ENCODE measurements around the gene RASGRF2. TPM values are rescaled to one million over a fixed set of nuclear protein-coding genes. Genes with fewer than 3 reads are reported as not detected.
"Not testable (repeated sequence)": the region's sequence is repeated elsewhere in the genome, so short reads cannot be mapped to it uniquely, and the experiment has no call there.

Gene RASGRF2
- total RNA-seq, 1 donor from 2014 or later = 2.9 TPM

- DNase-seq (ENCODE audit: low spot score) = no peak
These were observed 61.3 kb downstream of the RASGRF2 start for GRCh38 chr5:81021486-81021885.

DNA sequence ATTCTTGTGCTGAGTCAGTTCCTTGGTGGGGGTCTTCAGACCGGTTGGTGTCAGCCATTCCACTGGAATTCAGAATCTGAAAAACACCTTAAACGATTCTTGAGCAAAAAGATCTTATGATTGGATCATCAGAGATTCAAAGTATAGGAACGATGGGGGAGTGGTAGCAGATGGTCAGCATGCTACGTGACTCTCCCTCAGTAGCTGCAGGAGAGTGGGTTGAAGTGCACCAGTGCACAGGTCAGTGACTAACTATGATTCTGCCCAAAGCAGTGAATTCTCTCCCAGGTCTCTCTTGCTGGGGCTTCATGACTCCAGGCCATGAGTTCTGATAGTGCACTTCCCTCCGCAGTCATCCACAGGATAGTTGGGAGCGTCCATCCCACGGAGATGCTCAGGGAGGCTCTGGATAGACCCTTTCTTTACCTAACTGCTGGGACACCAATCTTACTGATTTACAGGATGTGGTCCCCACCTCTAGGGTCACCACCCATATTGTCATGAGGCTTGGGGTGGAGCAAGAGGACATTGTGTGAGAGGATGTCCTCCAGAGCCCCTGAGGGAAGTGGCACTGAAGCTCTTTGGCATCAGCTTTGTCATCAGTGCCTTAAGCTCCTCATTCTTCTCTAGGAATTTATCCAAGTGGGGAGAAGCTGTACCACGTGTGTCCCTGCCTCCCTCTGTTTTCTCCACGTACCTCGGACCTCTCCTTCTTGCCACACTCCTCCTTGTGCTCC is 62.0 kb downstream of the RASGRF2 start:
- no peak for DNase-seq (ENCODE audit: low spot score)

GRCh38 chr5:81022688-81023084 is 62.5 kb downstream of the RASGRF2 start:
- DNase-seq (ENCODE audit: low spot score) = no peak

DNA sequence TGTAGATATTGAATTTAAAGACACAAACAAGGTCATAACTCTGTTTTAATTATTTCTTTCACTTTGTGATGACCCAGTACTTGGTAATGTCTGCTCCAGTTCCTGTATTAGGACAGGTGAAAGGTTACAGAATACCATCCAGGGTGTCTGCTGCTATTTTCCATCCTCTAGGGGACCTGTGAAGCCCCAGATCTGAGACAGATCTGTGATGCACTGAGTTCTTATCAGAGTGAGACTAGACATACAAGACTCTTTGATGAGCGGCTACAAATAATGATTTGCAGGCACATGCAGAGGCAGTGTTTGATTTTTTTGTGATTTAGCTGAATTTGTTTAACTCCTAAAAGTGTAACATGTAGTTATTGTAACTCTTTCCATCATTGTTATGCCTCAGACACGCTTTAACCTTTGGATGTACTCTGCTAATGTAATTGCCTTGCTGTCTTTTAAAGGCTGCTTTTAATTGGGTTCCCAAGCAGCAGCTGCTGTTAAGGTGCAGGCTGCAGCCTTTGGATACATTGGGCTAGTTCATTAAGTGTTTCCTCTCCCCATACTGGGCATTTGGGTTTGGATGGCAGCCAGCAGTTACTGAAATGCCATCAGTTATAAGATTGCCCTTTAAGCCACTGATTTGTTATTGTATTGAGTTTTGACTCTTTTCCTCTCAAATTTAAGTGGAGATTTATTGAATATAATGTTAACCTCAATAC is 63.3 kb downstream of the RASGRF2 start:
- DNase-seq (ENCODE audit: low spot score) = no peak

GRCh38 chr5:81027481-81028058 is 67.4 kb downstream of the RASGRF2 start:
- DNase-seq (ENCODE audit: low spot score) = no peak

DNA sequence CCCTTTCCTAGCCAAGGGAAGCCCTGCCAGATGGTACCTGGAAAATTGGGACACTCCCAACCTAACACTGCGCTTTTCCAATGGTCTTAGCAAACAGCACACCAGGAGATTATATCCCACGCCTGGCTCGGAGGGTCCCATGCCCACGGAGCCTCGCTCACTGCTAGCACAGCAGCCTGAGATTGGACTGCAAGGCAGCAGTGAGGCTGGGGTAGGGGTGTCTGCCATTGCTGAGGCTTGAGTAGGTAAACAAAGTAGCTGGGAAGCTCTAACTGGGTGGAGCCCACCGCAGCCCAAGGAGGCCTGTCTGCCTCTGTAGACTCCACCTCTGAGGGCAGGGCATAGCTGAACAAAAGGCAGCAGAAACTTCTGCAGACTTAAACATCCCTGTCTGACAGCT is 68.7 kb downstream of the RASGRF2 start:
- not testable (repeated sequence) for DNase-seq (ENCODE audit: low spot score)

- DNase-seq (ENCODE audit: low spot score) = not testable (repeated sequence)
These were observed 69.6 kb downstream of the RASGRF2 start for GRCh38 chr5:81029736-81030135.

GRCh38 chr5:81030236-81031034 is 70.3 kb downstream of the RASGRF2 start:
- DNase-seq (ENCODE audit: low spot score) = not testable (repeated sequence)

DNA sequence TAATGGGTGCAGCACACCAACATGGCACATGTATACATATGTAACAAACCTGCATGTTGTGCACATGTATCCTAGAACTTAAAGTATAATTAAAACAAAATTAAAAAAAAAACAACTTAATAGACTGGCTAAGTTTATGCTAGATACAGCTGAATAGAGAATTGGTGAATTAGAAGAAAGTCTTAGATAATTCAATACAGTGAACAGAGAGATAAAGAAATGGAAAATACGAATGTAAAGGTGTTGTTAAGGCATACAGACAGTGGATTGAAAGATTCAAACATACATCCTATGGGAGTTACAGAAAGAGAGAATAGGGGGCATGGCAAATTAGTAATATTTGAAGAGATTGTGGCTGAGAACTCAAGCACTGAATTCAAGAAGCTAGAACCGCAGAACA is 75.4 kb downstream of the RASGRF2 start:
- no peak for DNase-seq (ENCODE audit: low spot score)

GRCh38 chr5:81038495-81038894 is 78.3 kb downstream of the RASGRF2 start:
- no peak for DNase-seq (ENCODE audit: low spot score)

DNA sequence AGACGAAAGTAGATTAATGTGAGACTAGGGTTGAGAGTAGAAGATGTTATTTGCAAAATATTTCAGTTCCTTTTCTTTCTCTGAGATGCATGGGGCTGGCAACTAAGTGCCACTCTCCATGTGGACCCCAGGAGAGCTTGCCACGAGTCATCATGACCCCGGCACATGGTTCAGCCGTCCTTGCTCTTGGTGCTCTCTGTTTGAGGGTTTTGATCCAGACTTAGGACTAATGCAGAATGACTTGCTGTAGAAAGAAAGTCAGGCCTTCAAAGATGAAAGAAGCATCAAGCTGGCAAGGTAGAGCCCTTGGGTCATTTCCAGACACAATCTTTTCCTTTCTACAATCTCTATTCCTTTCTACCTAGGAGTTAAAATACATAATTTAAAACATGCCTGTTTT is 84.7 kb downstream of the RASGRF2 start:
- DNase-seq (ENCODE audit: low spot score) = no peak

- no peak for DNase-seq (ENCODE audit: low spot score)
These were observed 85.2 kb downstream of the RASGRF2 start for GRCh38 chr5:81045389-81045807.

DNA sequence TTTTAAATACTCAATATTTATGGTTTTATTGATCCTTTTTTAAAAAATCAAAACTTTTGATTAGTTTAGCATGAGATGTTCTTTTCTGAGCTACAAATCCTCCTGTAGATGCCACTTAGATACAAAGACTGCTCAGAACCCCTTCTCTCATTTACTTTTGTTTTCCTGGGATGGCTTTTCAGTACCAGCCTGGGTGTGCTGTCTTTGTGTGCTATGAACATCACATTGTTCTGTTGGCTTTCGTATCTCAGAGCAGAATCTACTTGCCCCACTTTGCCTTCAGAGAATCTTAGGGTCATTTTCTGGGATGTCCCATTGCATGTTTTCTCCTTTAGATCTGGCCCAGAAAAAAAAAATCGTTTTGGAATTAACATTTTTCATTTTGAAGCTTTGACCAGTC is 85.9 kb downstream of the RASGRF2 start:
- DNase-seq (ENCODE audit: low spot score) = no peak

GRCh38 chr5:81052325-81052724 is 92.2 kb downstream of the RASGRF2 start:
- no peak for DNase-seq (ENCODE audit: low spot score)

DNA sequence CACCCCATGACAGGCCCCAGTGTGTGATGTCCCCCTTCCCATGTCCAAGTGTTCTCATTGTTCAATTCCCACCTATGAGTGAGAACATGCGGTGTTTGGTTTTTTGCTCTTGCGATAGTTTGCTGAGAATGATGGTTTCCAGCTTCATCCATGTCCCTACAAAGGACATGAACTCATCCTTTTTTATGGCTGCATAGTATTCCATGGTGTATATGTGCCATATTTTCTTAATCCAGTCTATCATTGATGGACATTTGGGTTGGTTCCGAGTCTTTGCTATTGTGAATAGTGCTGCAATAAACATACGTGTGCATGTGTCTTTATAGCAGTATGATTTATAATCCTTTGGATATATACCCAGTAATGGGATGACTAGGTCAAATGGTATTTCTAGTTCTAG is 93.1 kb downstream of the RASGRF2 start:
- DNase-seq (ENCODE audit: low spot score) = not testable (repeated sequence)

- DNase-seq (ENCODE audit: low spot score) = no peak
These were observed 98.0 kb downstream of the RASGRF2 start for GRCh38 chr5:81058121-81058520.

- DNase-seq (ENCODE audit: low spot score) = no peak
These were observed 105.3 kb downstream of the RASGRF2 start for GRCh38 chr5:81065492-81065891.

- DNase-seq (ENCODE audit: low spot score) = no peak
These were observed 105.9 kb downstream of the RASGRF2 start for GRCh38 chr5:81066102-81066501.

GRCh38 chr5:81067406-81067805 is 107.2 kb downstream of the RASGRF2 start:
- no peak for DNase-seq (ENCODE audit: low spot score)

DNA sequence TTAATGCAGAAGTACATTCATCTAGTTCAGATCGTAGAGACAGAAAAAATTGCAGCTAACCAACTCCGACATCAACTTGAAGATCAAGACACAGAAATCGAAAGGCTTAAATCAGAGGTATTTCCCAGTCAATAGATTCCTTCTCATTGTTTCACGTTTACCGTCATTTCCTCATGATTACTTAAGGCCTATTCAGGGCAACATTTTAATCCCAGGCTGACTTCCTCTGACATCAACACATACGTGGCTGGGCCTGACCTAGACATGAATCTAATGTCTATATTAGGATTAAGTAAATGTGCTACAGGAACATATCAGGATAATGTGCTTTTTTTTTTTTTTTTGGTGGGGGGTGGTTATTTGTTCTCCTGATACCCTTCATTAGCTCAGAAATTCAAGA is 107.9 kb downstream of the RASGRF2 start:
- peak; percentile 21 for DNase-seq (ENCODE audit: low spot score)

- DNase-seq (ENCODE audit: low spot score) = no peak
These were observed 108.5 kb downstream of the RASGRF2 start for GRCh38 chr5:81068635-81069034.

DNA sequence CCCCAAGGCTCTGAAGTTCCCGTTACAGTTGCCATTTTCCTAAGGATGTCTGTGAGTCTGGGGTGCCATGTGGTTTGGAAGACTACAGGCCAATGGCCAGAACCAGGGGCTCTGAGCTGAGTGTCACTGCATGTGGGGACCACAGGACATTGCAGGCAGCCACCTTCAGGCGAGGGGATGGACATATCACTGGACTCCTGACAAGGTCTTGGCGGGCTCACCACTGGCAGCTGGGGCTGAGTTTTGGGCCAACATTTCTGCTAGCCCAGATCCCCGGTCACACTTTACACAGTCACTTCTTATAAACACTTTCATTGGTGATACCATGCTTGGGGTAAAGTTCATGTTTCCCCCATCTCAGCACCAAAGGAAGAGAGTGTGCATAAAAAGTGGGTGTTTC is 109.8 kb downstream of the RASGRF2 start:
- no peak for DNase-seq (ENCODE audit: low spot score)

Data from umbilical cord (tissue), 2 donors.